Common myeloid progenitor, CD34-positive (primary cell): Measurements from ENCODE around the gene DBX1. TPM values are rescaled to one million over a fixed set of nuclear protein-coding genes. Genes with fewer than 3 reads are reported as not detected.
A peak's percentile ranks its signal among the peaks of the same experiment; 100 is the strongest.

Experiments used
- CTCF ChIA-PET: fragments of 350-600 bp; sonication (Branson Sonifier 250); formaldehyde crosslinking; loops from one replicate; lab custom pipeline; 2021; ENCODE audit warnings: antibody characterized with exemption; lab: Charles Lee
- POLR2A ChIA-PET: fragments of 350-600 bp; sonication (Branson Sonifier 250); formaldehyde crosslinking; loops from one replicate; lab custom pipeline; 2021; ENCODE audit warnings: antibody characterized with exemption; lab: Charles Lee
- DNase-seq, 3 donors: peaks; one replicate each; pipeline versions ENCODE4 v3.0.0 to v3.0.0-alpha.2; 2013
- H3K27ac ChIP-seq, 2 experiments: 1 replicate in 1 of 2; 2 replicates in 1 of 2; pipeline ENCODE4 v1.7.0; 2013; ENCODE audit warnings: inconsistent platforms in 2 of 2, low read length in 2 of 2, mild to moderate bottlenecking in 2 of 2, low read depth in 1 of 2, moderate library complexity in 1 of 2; ENCODE audit not compliant: severe bottlenecking in 2 of 2, insufficient read depth in 1 of 2, poor library complexity in 1 of 2
- H3K27me3 ChIP-seq, 5 experiments: replicated peaks in 2 of 5; 1 replicate in 3 of 5; 2 replicates in 2 of 5; pipeline versions ENCODE4 v1.6.1 to v1.7.0; 2013; ENCODE audit warnings: low read length in 4 of 5, mild to moderate bottlenecking in 2 of 5, moderate library complexity in 2 of 5, inconsistent platforms in 1 of 5; ENCODE audit not compliant: insufficient read depth in 5 of 5, control insufficient read depth in 4 of 5
- H3K36me3 ChIP-seq, 4 experiments: 1 replicate in 2 of 4; 2 replicates in 2 of 4; pipeline versions ENCODE4 v1.6.1 to v1.7.0; 2013; ENCODE audit warnings: low read length in 3 of 4, control low read depth in 1 of 4, mild to moderate bottlenecking in 1 of 4; ENCODE audit not compliant: control insufficient read depth in 4 of 4, insufficient read depth in 4 of 4
- H3K4me1 ChIP-seq, 4 experiments: 1 replicate in 3 of 4; 2 replicates in 1 of 4; pipeline versions ENCODE4 v1.6.1 to v1.7.1; 2013; ENCODE audit warnings: low read length in 3 of 4, mild to moderate bottlenecking in 3 of 4, control low read depth in 1 of 4, inconsistent platforms in 1 of 4, moderate library complexity in 1 of 4; ENCODE audit not compliant: control insufficient read depth in 4 of 4, insufficient read depth in 4 of 4; ENCODE audit errors: control extremely low read depth in 1 of 4
- H3K4me3 ChIP-seq, 7 experiments: 1 replicate in 4 of 7; 2 replicates in 3 of 7; pipeline versions ENCODE4 v1.5.1 to v1.7.0; 2013; ENCODE audit warnings: mild to moderate bottlenecking in 7 of 7, low read length in 6 of 7, moderate library complexity in 6 of 7, inconsistent platforms in 2 of 7, low read depth in 2 of 7, control low read depth in 1 of 7; ENCODE audit not compliant: insufficient read depth in 4 of 7, control insufficient read depth in 1 of 7; ENCODE audit errors: extremely low read depth in 1 of 7
- H3K9me3 ChIP-seq, 5 experiments: 1 replicate in 4 of 5; 2 replicates in 1 of 5; pipeline versions ENCODE4 v1.6.1 to v1.7.1; 2013; ENCODE audit warnings: low read length in 4 of 5, mild to moderate bottlenecking in 2 of 5, inconsistent platforms in 1 of 5, low read depth in 1 of 5, moderate library complexity in 1 of 5; ENCODE audit not compliant: control insufficient read depth in 4 of 5, insufficient read depth in 2 of 5; ENCODE audit errors: control extremely low read depth in 1 of 5
- WGBS: methylation state at CpG from one replicate; pipeline ENCODE4 v1.1.5; 2013; ENCODE audit not compliant: insufficient coverage; 5-methylcytosine and 5-hydroxymethylcytosine counted together
- polyA plus RNA-seq: library from polyadenylated mRNA; unstranded; fragments of 120-200 nt; gene quantifications from one replicate; pipeline ENCODE4 v1.2.1, GENCODE V29; 2013

DBX1 gene, protein sequence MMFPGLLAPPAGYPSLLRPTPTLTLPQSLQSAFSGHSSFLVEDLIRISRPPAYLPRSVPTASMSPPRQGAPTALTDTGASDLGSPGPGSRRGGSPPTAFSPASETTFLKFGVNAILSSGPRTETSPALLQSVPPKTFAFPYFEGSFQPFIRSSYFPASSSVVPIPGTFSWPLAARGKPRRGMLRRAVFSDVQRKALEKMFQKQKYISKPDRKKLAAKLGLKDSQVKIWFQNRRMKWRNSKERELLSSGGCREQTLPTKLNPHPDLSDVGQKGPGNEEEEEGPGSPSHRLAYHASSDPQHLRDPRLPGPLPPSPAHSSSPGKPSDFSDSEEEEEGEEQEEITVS
- not detected for polyA plus RNA-seq

GRCh38 chr11:20160425-20161229 is at the start of gene DBX1:
TSS of gene DBX1 (minus strand) at chr11:20160475. CDS start at chr11:20160324, 151 bp downstream.
- 7% methylated on average over 30 of the region's 30 CpGs for WGBS
- H3K9me3 ChIP-seq: peaks cover 0 to 18% (median 0%) of the 10 kb centered on the region in 5 experiments
- no peaks in the 10 kb centered on the region for H3K36me3 ChIP-seq
- no peak within 1 kb of the TSS for H3K4me3 ChIP-seq
- CTCF ChIA-PET: interaction anchor here (1.0 kb wide), 1 partner anchor 32 kb away, joined by 3 read pairs; no protein-coding TSS in a partner anchor
- H3K4me1 ChIP-seq: peaks cover 0 to 20% (median 13%) of the 10 kb centered on the region in 4 experiments
- peaks cover 13 to 98% (median 71%) of the 10 kb centered on the region in 5 experiments for H3K27me3 ChIP-seq
- H3K27ac ChIP-seq: no peak within 1 kb of the TSS
- peak in 1 of 3 donors; percentile 2 for DNase-seq
- POLR2A ChIA-PET: no interaction called here

GRCh38 chr11:20208622-20209111 is 48.4 kb upstream of the DBX1 start:
- POLR2A ChIA-PET: no interaction called here
- no peaks in the 10 kb centered on the region for H3K36me3 ChIP-seq
- H3K4me3 ChIP-seq: no peak overlapping the region
- no peak overlapping the region for H3K27ac ChIP-seq
- H3K27me3 ChIP-seq: peaks cover 24 to 68% (median 43%) of the 10 kb centered on the region in 5 experiments
- no peak for DNase-seq
- 9% methylated on average over 15 of the region's 16 CpGs for WGBS
- CTCF ChIA-PET: no interaction called here
- H3K4me1 ChIP-seq: no peaks in the 10 kb centered on the region
- H3K9me3 ChIP-seq: peaks cover 0 to 5% (median 3%) of the 10 kb centered on the region in 5 experiments

DNA sequence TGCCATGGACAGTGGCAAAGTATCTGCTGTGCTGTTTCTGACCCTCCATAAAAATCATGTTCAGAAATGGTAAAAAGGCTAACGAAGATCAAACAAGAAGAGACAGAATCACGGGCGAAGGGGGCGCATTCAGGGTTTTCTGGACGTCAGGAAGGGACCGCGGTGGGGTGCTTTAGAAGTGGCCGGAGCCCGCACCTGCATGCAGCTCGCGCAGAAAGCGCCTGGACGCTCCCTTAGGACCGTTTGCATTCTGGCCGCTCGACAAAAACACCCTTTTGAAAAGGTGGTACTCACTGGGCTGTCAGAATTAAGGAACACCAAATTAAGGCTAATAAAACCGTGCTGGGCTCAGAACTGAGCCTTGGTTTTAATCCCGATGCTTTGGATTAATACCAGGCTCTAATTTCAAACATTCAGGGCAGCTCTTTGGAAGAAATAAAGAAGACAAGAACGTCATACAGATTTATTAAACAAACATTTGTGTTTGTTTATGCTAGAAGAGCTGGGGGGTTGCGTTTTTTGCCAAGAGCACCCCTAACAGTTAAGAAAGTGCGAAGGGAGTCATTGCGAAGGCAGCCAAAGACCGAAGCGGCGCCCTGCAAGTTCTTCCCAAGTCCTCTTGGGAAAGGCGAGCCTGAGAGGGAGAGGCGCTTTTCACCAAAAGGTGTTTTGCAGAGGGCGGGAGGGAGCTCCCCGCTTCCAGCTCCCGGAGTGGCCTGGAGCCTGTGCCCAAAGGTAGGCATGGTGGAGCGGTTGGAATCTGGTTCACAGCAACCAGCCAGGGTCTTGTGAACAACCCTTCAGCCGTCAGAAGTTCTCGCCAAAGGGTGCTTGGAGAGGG is 47.7 kb upstream of the DBX1 start:
- no peak overlapping the region for H3K27ac ChIP-seq
- peaks cover 28 to 66% (median 46%) of the 10 kb centered on the region in 5 experiments for H3K27me3 ChIP-seq
- no peak overlapping the region for H3K4me3 ChIP-seq
- peaks cover 0 to 5% (median 3%) of the 10 kb centered on the region in 5 experiments for H3K9me3 ChIP-seq
- H3K36me3 ChIP-seq: no peaks in the 10 kb centered on the region
- H3K4me1 ChIP-seq: no peaks in the 10 kb centered on the region
- WGBS: 5% methylated on average over 30 of the region's 33 CpGs
- DNase-seq: no peak
- ChIA-PET CTCF (no interaction called here), POLR2A (no interaction called here)

- peaks cover 0 to 5% (median 3%) of the 10 kb centered on the region in 5 experiments for H3K9me3 ChIP-seq
- no peak overlapping the region for H3K4me3 ChIP-seq
- H3K27me3 ChIP-seq: peaks cover 29 to 76% (median 49%) of the 10 kb centered on the region in 5 experiments
- no peaks in the 10 kb centered on the region for H3K36me3 ChIP-seq
- no peak for DNase-seq
- POLR2A ChIA-PET: no interaction called here
- H3K27ac ChIP-seq: no peak overlapping the region
- CTCF ChIA-PET: no interaction called here
- H3K4me1 ChIP-seq: no peaks in the 10 kb centered on the region
These were observed 45.5 kb upstream of the DBX1 start for GRCh38 chr11:20205807-20206206.

- ChIA-PET POLR2A (no interaction called here), CTCF (no interaction called here)
- Histone ChIP-seq H3K4me3 (no peak overlapping the region), H3K9me3 (peaks cover 0 to 4% (median 2%) of the 10 kb centered on the region in 5 experiments), H3K27me3 (peaks cover 22 to 69% (median 42%) of the 10 kb centered on the region in 5 experiments), H3K36me3 (no peaks in the 10 kb centered on the region), H3K27ac (no peak overlapping the region), H3K4me1 (no peaks in the 10 kb centered on the region)
- DNase-seq: no peak
These were observed 44.4 kb upstream of the DBX1 start for GRCh38 chr11:20204681-20205080.

- H3K27ac ChIP-seq: no peak overlapping the region
- no peak for DNase-seq
- H3K4me1 ChIP-seq: no peaks in the 10 kb centered on the region
- POLR2A ChIA-PET: no interaction called here
- H3K9me3 ChIP-seq: peaks cover 0 to 4% (median 2%) of the 10 kb centered on the region in 5 experiments
- H3K4me3 ChIP-seq: no peak overlapping the region
- peaks cover 20 to 63% (median 34%) of the 10 kb centered on the region in 5 experiments for H3K27me3 ChIP-seq
- CTCF ChIA-PET: no interaction called here
- H3K36me3 ChIP-seq: no peaks in the 10 kb centered on the region
These were observed 43.6 kb upstream of the DBX1 start for GRCh38 chr11:20203831-20204230.
